Amniotic epithelial cell (primary cell): ENCODE results near the gene CCL28.
"Not testable (repeated sequence)": the region's sequence is repeated elsewhere in the genome, so short reads cannot be mapped to it uniquely, and the experiment has no call there.

Source experiments
- DNase-seq: peaks from one replicate; pipeline ENCODE4 v3.0.0-alpha.2; 2010; ENCODE audit warnings: low read depth

The CCL28 gene

GRCh38 chr5:43409809-43410271 is 2.4 kb downstream of the CCL28 start:
- no peak for DNase-seq

- DNase-seq: not testable (repeated sequence)
Measured at GRCh38 chr5:43402524-43403066, 9.6 kb downstream of the CCL28 start.

- DNase-seq: peak; percentile 20
Measured at GRCh38 chr5:43401827-43402226, 10.4 kb downstream of the CCL28 start.

GRCh38 chr5:43400082-43400481 is 12.1 kb downstream of the CCL28 start:
- DNase-seq: peak; percentile 27

- DNase-seq: no peak
Measured at GRCh38 chr5:43396762-43397304, 15.4 kb downstream of the CCL28 start.

- DNase-seq: no peak
Measured at GRCh38 chr5:43390471-43390870, 21.7 kb downstream of the CCL28 start.

GRCh38 chr5:43389679-43390329 is 22.4 kb downstream of the CCL28 start:
- DNase-seq: peak; percentile 90

- DNase-seq: no peak
Measured at GRCh38 chr5:43386960-43387362, 25.2 kb downstream of the CCL28 start.

GRCh38 chr5:43376496-43377140 is 35.6 kb downstream of the CCL28 start:
- DNase-seq: peak; percentile 56

GRCh38 chr5:43371821-43372220 is 40.4 kb downstream of the CCL28 start:
- no peak for DNase-seq

- no peak for DNase-seq
Measured at GRCh38 chr5:43370352-43370751, 41.8 kb downstream of the CCL28 start.

- DNase-seq: no peak
Measured at GRCh38 chr5:43369651-43370050, 42.5 kb downstream of the CCL28 start.

GRCh38 chr5:43367909-43368669 is 44.1 kb downstream of the CCL28 start:
- peak; percentile 53 for DNase-seq

GRCh38 chr5:43367453-43367852 is 44.7 kb downstream of the CCL28 start:
- DNase-seq: no peak

- DNase-seq: not testable (repeated sequence)
Measured at GRCh38 chr5:43366680-43367246, 45.4 kb downstream of the CCL28 start.

GRCh38 chr5:43365155-43365554 is 47.0 kb downstream of the CCL28 start:
- not testable (repeated sequence) for DNase-seq

GRCh38 chr5:43363445-43364152 is 48.6 kb downstream of the CCL28 start:
- no peak for DNase-seq

GRCh38 chr5:43362725-43363435 is 49.3 kb downstream of the CCL28 start:
- DNase-seq: no peak

GRCh38 chr5:43358726-43359125 is 53.5 kb downstream of the CCL28 start:
- DNase-seq: no peak

GRCh38 chr5:43358301-43358700 is 53.9 kb downstream of the CCL28 start:
- DNase-seq: no peak

GRCh38 chr5:43357878-43358281 is 54.3 kb downstream of the CCL28 start:
- no peak for DNase-seq
